ENCODE results near the gene KRT4. TPM values are rescaled to one million over a fixed set of nuclear protein-coding genes. Genes with fewer than 3 reads are reported as not detected.

KRT4 gene
- total RNA-seq, 2 donors from 2014 or later = 0.52 TPM; not detected in 1

GRCh38 chr12:52822771-52823510 is 9.0 kb upstream of the KRT4 start:
- no peak overlapping the region for H3K4me3 ChIP-seq
- no peak for ATAC-seq
- intact Hi-C loops (cut with DNase I) = no loop called here
- no peak overlapping the region for H3K27ac ChIP-seq
- no peaks in the 10 kb centered on the region for H3K36me3 ChIP-seq (replicated peaks in 1 of 2; ENCODE audit: insufficient read depth in 1 of 2, low read depth in 2 of 2)
- no peaks in the 10 kb centered on the region for H3K27me3 ChIP-seq
- no peak for TF ChIP-seq CTCF (IDR thresholded peaks at IDR 0.05)
- no peak for TF ChIP-seq POLR2A (IDR thresholded peaks at IDR 0.05)
- DNase-seq = no peak
- WGBS, 2 donors = 58 to 63% methylated on average over 12 to 16 of the region's 16 CpGs
- no peaks in the 10 kb centered on the region for H3K9me3 ChIP-seq
- no peaks in the 10 kb centered on the region for H3K4me1 ChIP-seq

GRCh38 chr12:52821826-52822660 is 8.1 kb upstream of the KRT4 start:
- H3K27ac ChIP-seq = no peak overlapping the region

GRCh38 chr12:52821071-52821730 is 7.3 kb upstream of the KRT4 start:
- ATAC-seq = no peak
- Histone ChIP-seq H3K36me3 (replicated peaks in 1 of 2; ENCODE audit: insufficient read depth in 1 of 2, low read depth in 2 of 2) (no peaks in the 10 kb centered on the region), H3K27me3 (no peaks in the 10 kb centered on the region), H3K4me1 (no peaks in the 10 kb centered on the region), H3K4me3 (no peak overlapping the region), H3K27ac (no peak overlapping the region), H3K9me3 (no peaks in the 10 kb centered on the region)
- intact Hi-C loops (cut with DNase I) = no loop called here
- DNase-seq = no peak
- TF ChIP-seq POLR2A (IDR thresholded peaks at IDR 0.05) = no peak
- no peak for TF ChIP-seq CTCF (IDR thresholded peaks at IDR 0.05)
- 76 to 78% methylated on average over 2 to 4 of the region's 4 CpGs for WGBS, 2 donors

More at GRCh38 chr12:52821826-52822660, 8.1 kb upstream of the KRT4 start:
- Histone ChIP-seq H3K9me3 (no peaks in the 10 kb centered on the region), H3K27me3 (no peaks in the 10 kb centered on the region), H3K36me3 (replicated peaks in 1 of 2; ENCODE audit: insufficient read depth in 1 of 2, low read depth in 2 of 2) (no peaks in the 10 kb centered on the region), H3K4me3 (no peak overlapping the region), H3K4me1 (no peaks in the 10 kb centered on the region)
- WGBS, 2 donors = 67 to 70% methylated on average over 6 to 10 of the region's 10 CpGs
- intact Hi-C loops (cut with DNase I) = no loop called here
- no peak for TF ChIP-seq CTCF (IDR thresholded peaks at IDR 0.05)
- no peak for TF ChIP-seq POLR2A (IDR thresholded peaks at IDR 0.05)
- DNase-seq (peak in 2 of 4 donors; percentile 11 to 23), ATAC-seq (peak; percentile 21)

GRCh38 chr12:52820521-52820920 is 6.6 kb upstream of the KRT4 start:
- TF ChIP-seq POLR2A (IDR thresholded peaks at IDR 0.05) (no peak), CTCF (IDR thresholded peaks at IDR 0.05) (no peak)
- intact Hi-C loops (cut with DNase I) = no loop called here
- Histone ChIP-seq H3K9me3 (no peaks in the 10 kb centered on the region), H3K36me3 (replicated peaks in 1 of 2; ENCODE audit: insufficient read depth in 1 of 2, low read depth in 2 of 2) (no peaks in the 10 kb centered on the region), H3K4me1 (no peaks in the 10 kb centered on the region), H3K27me3 (no peaks in the 10 kb centered on the region), H3K27ac (no peak overlapping the region), H3K4me3 (no peak overlapping the region)
- ATAC-seq = no peak
- WGBS, 2 donors = 88 to 96% methylated on average over 6 of the region's 6 CpGs
- DNase-seq = no peak
